ENCODE data around the gene GRID1.

Gene GRID1

GRCh38 chr10:86121200-86121599, 245.4 kb downstream of the GRID1 start:
- Histone ChIP-seq H3K4me2 (ENCODE audit: low read length) (no peak overlapping the region), H3K4me3 (ENCODE audit: low read depth, low read length, poor library complexity, severe bottlenecking) (no peak overlapping the region), H3K4me1 (ENCODE audit: insufficient read depth, low read length, severe bottlenecking) (no peaks in the 10 kb centered on the region), H3K79me2 (ENCODE audit: insufficient read depth, low read length) (no peaks in the 10 kb centered on the region), H4K20me1 (ENCODE audit: insufficient read depth, low read length) (no peaks in the 10 kb centered on the region), H3F3A (ENCODE audit: insufficient read depth, low read length) (no peaks in the 10 kb centered on the region), H2AFZ (ENCODE audit: low read length) (no peak overlapping the region), H3K36me3 (ENCODE audit: insufficient read depth, low read length) (no peaks in the 10 kb centered on the region), H3K27ac (ENCODE audit: low read depth, low read length, poor library complexity, severe bottlenecking) (no peak overlapping the region), H3K9me2 (ENCODE audit: low read depth, low read length) (no peaks in the 10 kb centered on the region), H3K9ac (ENCODE audit: low read length) (no peak overlapping the region), H3K27me3 (ENCODE audit: insufficient read depth, low read length) (no peaks in the 10 kb centered on the region), H3K9me3 (ENCODE audit: low read length) (no peaks in the 10 kb centered on the region)
- TF ChIP-seq CTCF (IDR thresholded peaks at IDR 0.05; ENCODE audit: low read length) (no peak), EZH2 (IDR thresholded peaks at IDR 0.05; ENCODE audit: borderline replicate concordance, low read length) (no peak)

GRCh38 chr10:86117051-86117450, 249.5 kb downstream of the GRID1 start:
- H3K4me3 ChIP-seq (ENCODE audit: low read depth, low read length, poor library complexity, severe bottlenecking) = no peak overlapping the region
- no peaks in the 10 kb centered on the region for H3K9me3 ChIP-seq (ENCODE audit: low read length)
- H3K9ac ChIP-seq (ENCODE audit: low read length) = no peak overlapping the region
- H2AFZ ChIP-seq (ENCODE audit: low read length) = no peak overlapping the region
- H3K27me3 ChIP-seq (ENCODE audit: insufficient read depth, low read length) = no peaks in the 10 kb centered on the region
- H3K4me1 ChIP-seq (ENCODE audit: insufficient read depth, low read length, severe bottlenecking) = no peaks in the 10 kb centered on the region
- H3F3A ChIP-seq (ENCODE audit: insufficient read depth, low read length) = no peaks in the 10 kb centered on the region
- H3K27ac ChIP-seq (ENCODE audit: low read depth, low read length, poor library complexity, severe bottlenecking) = no peak overlapping the region
- H3K4me2 ChIP-seq (ENCODE audit: low read length) = no peak overlapping the region
- no peak for TF ChIP-seq EZH2 (IDR thresholded peaks at IDR 0.05; ENCODE audit: borderline replicate concordance, low read length)
- no peak for TF ChIP-seq CTCF (IDR thresholded peaks at IDR 0.05; ENCODE audit: low read length)
- H3K36me3 ChIP-seq (ENCODE audit: insufficient read depth, low read length) = no peaks in the 10 kb centered on the region
- H3K9me2 ChIP-seq (ENCODE audit: low read depth, low read length) = no peaks in the 10 kb centered on the region
- H4K20me1 ChIP-seq (ENCODE audit: insufficient read depth, low read length) = no peaks in the 10 kb centered on the region
- H3K79me2 ChIP-seq (ENCODE audit: insufficient read depth, low read length) = no peaks in the 10 kb centered on the region

GRCh38 chr10:86113983-86114382, 252.6 kb downstream of the GRID1 start:
- no peaks in the 10 kb centered on the region for H3K9me2 ChIP-seq (ENCODE audit: low read depth, low read length)
- no peaks in the 10 kb centered on the region for H3K36me3 ChIP-seq (ENCODE audit: insufficient read depth, low read length)
- no peak overlapping the region for H3K9ac ChIP-seq (ENCODE audit: low read length)
- H2AFZ ChIP-seq (ENCODE audit: low read length) = no peak overlapping the region
- H3K79me2 ChIP-seq (ENCODE audit: insufficient read depth, low read length) = no peaks in the 10 kb centered on the region
- H3K27ac ChIP-seq (ENCODE audit: low read depth, low read length, poor library complexity, severe bottlenecking) = no peak overlapping the region
- no peaks in the 10 kb centered on the region for H3K4me1 ChIP-seq (ENCODE audit: insufficient read depth, low read length, severe bottlenecking)
- H3F3A ChIP-seq (ENCODE audit: insufficient read depth, low read length) = no peaks in the 10 kb centered on the region
- no peaks in the 10 kb centered on the region for H3K9me3 ChIP-seq (ENCODE audit: low read length)
- H3K4me3 ChIP-seq (ENCODE audit: low read depth, low read length, poor library complexity, severe bottlenecking) = no peak overlapping the region
- TF ChIP-seq CTCF (IDR thresholded peaks at IDR 0.05; ENCODE audit: low read length) (no peak), EZH2 (IDR thresholded peaks at IDR 0.05; ENCODE audit: borderline replicate concordance, low read length) (no peak)
- no peaks in the 10 kb centered on the region for H4K20me1 ChIP-seq (ENCODE audit: insufficient read depth, low read length)
- no peaks in the 10 kb centered on the region for H3K27me3 ChIP-seq (ENCODE audit: insufficient read depth, low read length)
- no peak overlapping the region for H3K4me2 ChIP-seq (ENCODE audit: low read length)
